GM12878 (cell line): Measurements from ENCODE around the gene ACTR8. TPM values are rescaled to one million over a fixed set of nuclear protein-coding genes. Genes with fewer than 3 reads are reported as not detected.

ENCODE experiments used
- ATAC-seq: fragments of 200-7000 bp; cut with Tn5 transposase; 3 replicates; pipeline ENCODE4 v1.9.1; 2020; ENCODE audit warnings: mild to moderate bottlenecking, moderate library complexity
- BruUV-seq: library from RNA; stranded (reverse); fragments of 400-500 nt; replicated peaks from 2 replicates; lab custom pipeline; 2021; lab: Mats Ljungman, UMichigan
- CTCF ChIA-PET: fragments of 300-600 bp; sonication (Branson Sonifier 250); formaldehyde crosslinking; extraction: SDS; loops from one replicate; lab custom pipeline; 2021; ENCODE audit warnings: inconsistent platforms; lab: Yijun Ruan, JAX
- POLR2A ChIA-PET: fragments of 350-600 bp; formaldehyde crosslinking; extraction: SDS; loops from one replicate; lab custom pipeline; 2021; ENCODE audit warnings: inconsistent platforms; lab: Charles Lee
- RAD21 ChIA-PET: fragments of 300-600 bp; sonication (Branson Sonifier 250); formaldehyde crosslinking; loops from one replicate; lab custom pipeline; 2023; ENCODE audit warnings: antibody characterized with exemption; ENCODE audit not compliant: unreplicated experiment; lab: Charles Lee
- SMC1A ChIA-PET: fragments of 300-600 bp; sonication (Branson Sonifier 250); formaldehyde crosslinking; loops from one replicate; lab custom pipeline; 2023; ENCODE audit not compliant: unreplicated experiment, uncharacterized antibody; lab: Charles Lee
- DNase-seq: peaks from one replicate; pipeline ENCODE4 v3.0.0-alpha.2; 2011; ENCODE audit warnings: low read depth, low spot score
- FAIRE-seq: peaks from 3 replicates; lab custom pipeline; 2011; peaks lifted over from hg19 to GRCh38; lab: Jason Lieb, UNC
- H2AFZ ChIP-seq: 2 replicates; pipeline ENCODE4 v1.6.0; 2011; ENCODE audit warnings: low read depth, low read length, control low read depth; ENCODE audit not compliant: control insufficient read depth
- H3K27ac ChIP-seq: 2 replicates; pipeline ENCODE4 v1.5.1; 2011; ENCODE audit warnings: control low read depth; ENCODE audit not compliant: control insufficient read depth, insufficient read depth
- H3K27me3 ChIP-seq, 2 experiments: replicated peaks in 1 of 2; 2 replicates each; pipeline versions ENCODE4 v1.6.0 to v1.6.1; 2011; ENCODE audit warnings: low read length in 1 of 2; ENCODE audit not compliant: control insufficient read depth in 2 of 2, insufficient read depth in 2 of 2
- H3K36me3 ChIP-seq, 2 experiments: 2 replicates each; pipeline ENCODE4 v1.5.1; 2011; ENCODE audit warnings: low read length in 1 of 2; ENCODE audit not compliant: control insufficient read depth in 2 of 2, insufficient read depth in 2 of 2
- H3K4me1 ChIP-seq: 2 replicates; pipeline ENCODE4 v1.6.1; 2011; ENCODE audit warnings: mild to moderate bottlenecking, low read length, moderate library complexity, mixed read lengths; ENCODE audit not compliant: control insufficient read depth, insufficient read depth
- H3K4me2 ChIP-seq: 2 replicates; pipeline ENCODE4 v1.6.0; 2011; ENCODE audit warnings: control low read depth; ENCODE audit not compliant: control insufficient read depth, insufficient read depth
- H3K4me3 ChIP-seq: fragments of 200-600 bp; sonication (generic); 2 replicates; pipeline ENCODE4 v1.5.1; 2016
- H3K79me2 ChIP-seq: 2 replicates; pipeline ENCODE4 v1.6.0; 2011; ENCODE audit warnings: low read length; ENCODE audit not compliant: control insufficient read depth, insufficient read depth
- H3K9ac ChIP-seq: 2 replicates; pipeline ENCODE4 v1.8.0; 2011; ENCODE audit warnings: low read length, control low read depth, mixed read lengths; ENCODE audit not compliant: control insufficient read depth, insufficient read depth
- H3K9me3 ChIP-seq: replicated peaks from 3 replicates; pipeline ENCODE4 v1.5.1; 2011; ENCODE audit warnings: mild to moderate bottlenecking, low read length; ENCODE audit not compliant: control insufficient read depth, insufficient read depth
- H4K20me1 ChIP-seq: 2 replicates; pipeline ENCODE4 v1.6.0; 2011; ENCODE audit not compliant: control insufficient read depth, insufficient read depth
- BRCA1 ChIP-seq: IDR thresholded peaks from 2 replicates; pipeline ENCODE4 v1.6.1; 2011; ENCODE audit warnings: low read depth, low read length, improper control_type of control experiment
- CBFB ChIP-seq: IDR thresholded peaks from 2 replicates; pipeline ENCODE4 v1.6.1; 2016; ENCODE audit warnings: antibody characterized with exemption, low read depth
- NBN ChIP-seq: fragments of 450-650 bp; IDR thresholded peaks from 2 replicates; pipeline ENCODE4 v1.6.1; 2016
- SPI1 ChIP-seq: IDR thresholded peaks from 2 replicates; pipeline ENCODE4 v1.6.1; 2011; ENCODE audit warnings: low read depth, mild to moderate bottlenecking, low read length, moderate library complexity, borderline replicate concordance; ENCODE audit not compliant: insufficient read depth
- SREBF1 ChIP-seq: IDR thresholded peaks from 2 replicates; pipeline ENCODE4 v1.6.1; 2012; ENCODE audit warnings: mild to moderate bottlenecking, low read length
- STAT3 ChIP-seq: IDR thresholded peaks from 2 replicates; pipeline ENCODE4 v1.6.1; 2011; ENCODE audit warnings: low read depth, low read length, improper control_type of control experiment
- WRNIP1 ChIP-seq: IDR thresholded peaks from 2 replicates; pipeline ENCODE4 v1.6.1; 2011; ENCODE audit warnings: low read depth, low read length, improper control_type of control experiment, borderline replicate concordance
- ZBED1 ChIP-seq: IDR thresholded peaks from 2 replicates; pipeline ENCODE4 v1.6.1; 2016; ENCODE audit warnings: borderline replicate concordance
- WGBS: methylation state at CpG from one replicate; pipeline ENCODE4 v1.1.6; 2016; ENCODE audit warnings: low lambda C conversion rate; ENCODE audit not compliant: insufficient replicate concordance, insufficient coverage; ENCODE audit errors: missing lambda C conversion rate; 5-methylcytosine and 5-hydroxymethylcytosine counted together
- in situ Hi-C: fragments of 300-500 bp; cut with MboI; formaldehyde crosslinking; loops from 9 replicates; pipeline ENCODE4 v1.14.3; 2018; ENCODE audit warnings: mixed read lengths
- intact Hi-C: fragments of 100-400 bp; cut with micrococcal nuclease; formaldehyde crosslinking; loops from one replicate; pipeline ENCODE4 v1.14.2; 2022; ENCODE audit not compliant: unreplicated experiment
- polyA plus RNA-seq, 11 experiments: library from polyadenylated mRNA; depleted of rRNA in 4 of 11; unstranded in 6 of 11; stranded (reverse) in 5 of 11; fragments of >200 nt; fragmentation: Nextera tagmentation in 4 of 11; fragmentation: Illumina TruSeq in 1 of 11; extraction: Ambion mirVana in 4 of 11; extraction: Trizol in 1 of 11; gene quantifications; 1 replicate in 1 of 11; 2 replicates in 10 of 11; pipeline versions ENCODE4 v1.2.1 to v1.2.3, GENCODE V29; 2011 to 2016; ENCODE audit warnings: inconsistent platforms in 2 of 11, missing spikeins in 2 of 11, low read depth in 1 of 11
- total RNA-seq, 4 experiments: library from RNA; depleted of rRNA in 3 of 4; stranded (reverse); fragments of >200 nt in 3 of 4; fragmentation: Illumina TruSeq in 1 of 4; extraction: Trizol in 1 of 4; gene quantifications; 2 replicates each; pipeline versions ENCODE4 v1.2.1 to v1.2.3, GENCODE V29; 2013 to 2021
- TF ChIP-seq, protein P1 (sequence below): fragments of 450-650 bp; IDR thresholded peaks from 2 replicates; pipeline ENCODE4 v1.6.1; 2016; ENCODE audit warnings: mild to moderate bottlenecking, moderate library complexity, borderline replicate concordance
- TF ChIP-seq, protein P2 (sequence below): fragments of 450-650 bp; formaldehyde crosslinking; IDR thresholded peaks from 2 replicates; pipeline ENCODE4 v1.4.0; 2020; ENCODE audit warnings: mild to moderate bottlenecking, moderate library complexity

Gene ACTR8
- total and polyA plus RNA-seq, 10 of the 15 experiments (the other 5 are each of a cell fraction or from before 2014, with no cell fraction given): 5.3 to 35.7 (median 26.4) TPM

DNA sequence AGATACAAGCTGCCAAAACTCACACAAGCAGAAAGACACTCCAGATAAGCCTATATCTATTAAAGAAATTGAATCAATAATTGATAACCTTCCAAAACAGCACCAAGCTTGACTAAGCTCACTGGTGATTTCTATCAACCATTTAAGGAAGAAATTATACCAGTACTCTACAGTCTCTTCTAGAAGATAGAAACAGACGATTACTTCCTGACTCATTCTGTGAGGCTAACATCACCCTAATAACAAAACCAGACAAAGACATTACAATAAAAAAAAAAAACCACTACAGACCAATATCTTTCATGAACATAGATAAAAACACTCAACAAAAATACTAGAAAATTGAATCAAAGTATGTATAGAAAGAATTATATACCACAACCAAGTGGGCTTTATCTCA, 55.9 kb downstream of the ACTR8 start (continued):
- TF ChIP-seq STAT3: no peak
- TF ChIP-seq, all 136 proteins: peak for 0

DNA sequence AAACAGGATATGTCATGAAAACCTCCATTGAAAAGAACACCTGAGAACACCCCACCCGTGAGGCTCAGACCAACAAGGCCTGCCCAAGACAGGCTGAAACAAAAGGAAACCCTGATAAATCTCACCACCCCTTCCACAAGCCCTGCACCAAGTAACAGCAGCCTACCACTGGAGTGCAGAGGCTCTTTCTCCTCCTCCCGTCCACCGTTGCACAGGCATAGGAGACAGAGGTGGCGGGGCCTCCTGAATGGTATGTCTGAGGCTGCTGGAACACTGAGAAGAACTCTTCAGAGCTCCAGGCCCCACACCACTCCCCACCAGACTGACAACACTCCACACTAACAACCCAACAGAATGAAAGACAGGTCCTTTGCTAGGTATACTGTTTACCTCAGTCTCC, 57.2 kb downstream of the ACTR8 start:
- no peak for TF ChIP-seq SREBF1
- TF ChIP-seq SPI1: no peak
- TF ChIP-seq, protein P1, sequence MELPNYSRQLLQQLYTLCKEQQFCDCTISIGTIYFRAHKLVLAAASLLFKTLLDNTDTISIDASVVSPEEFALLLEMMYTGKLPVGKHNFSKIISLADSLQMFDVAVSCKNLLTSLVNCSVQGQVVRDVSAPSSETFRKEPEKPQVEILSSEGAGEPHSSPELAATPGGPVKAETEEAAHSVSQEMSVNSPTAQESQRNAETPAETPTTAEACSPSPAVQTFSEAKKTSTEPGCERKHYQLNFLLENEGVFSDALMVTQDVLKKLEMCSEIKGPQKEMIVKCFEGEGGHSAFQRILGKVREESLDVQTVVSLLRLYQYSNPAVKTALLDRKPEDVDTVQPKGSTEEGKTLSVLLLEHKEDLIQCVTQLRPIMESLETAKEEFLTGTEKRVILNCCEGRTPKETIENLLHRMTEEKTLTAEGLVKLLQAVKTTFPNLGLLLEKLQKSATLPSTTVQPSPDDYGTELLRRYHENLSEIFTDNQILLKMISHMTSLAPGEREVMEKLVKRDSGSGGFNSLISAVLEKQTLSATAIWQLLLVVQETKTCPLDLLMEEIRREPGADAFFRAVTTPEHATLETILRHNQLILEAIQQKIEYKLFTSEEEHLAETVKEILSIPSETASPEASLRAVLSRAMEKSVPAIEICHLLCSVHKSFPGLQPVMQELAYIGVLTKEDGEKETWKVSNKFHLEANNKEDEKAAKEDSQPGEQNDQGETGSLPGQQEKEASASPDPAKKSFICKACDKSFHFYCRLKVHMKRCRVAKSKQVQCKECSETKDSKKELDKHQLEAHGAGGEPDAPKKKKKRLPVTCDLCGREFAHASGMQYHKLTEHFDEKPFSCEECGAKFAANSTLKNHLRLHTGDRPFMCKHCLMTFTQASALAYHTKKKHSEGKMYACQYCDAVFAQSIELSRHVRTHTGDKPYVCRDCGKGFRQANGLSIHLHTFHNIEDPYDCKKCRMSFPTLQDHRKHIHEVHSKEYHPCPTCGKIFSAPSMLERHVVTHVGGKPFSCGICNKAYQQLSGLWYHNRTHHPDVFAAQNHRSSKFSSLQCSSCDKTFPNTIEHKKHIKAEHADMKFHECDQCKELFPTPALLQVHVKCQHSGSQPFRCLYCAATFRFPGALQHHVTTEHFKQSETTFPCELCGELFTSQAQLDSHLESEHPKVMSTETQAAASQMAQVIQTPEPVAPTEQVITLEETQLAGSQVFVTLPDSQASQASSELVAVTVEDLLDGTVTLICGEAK: no peak
- TF ChIP-seq NBN: no peak
- TF ChIP-seq ZBED1: no peak
- no peak for TF ChIP-seq BRCA1
- TF ChIP-seq WRNIP1: no peak
- TF ChIP-seq, protein P2, sequence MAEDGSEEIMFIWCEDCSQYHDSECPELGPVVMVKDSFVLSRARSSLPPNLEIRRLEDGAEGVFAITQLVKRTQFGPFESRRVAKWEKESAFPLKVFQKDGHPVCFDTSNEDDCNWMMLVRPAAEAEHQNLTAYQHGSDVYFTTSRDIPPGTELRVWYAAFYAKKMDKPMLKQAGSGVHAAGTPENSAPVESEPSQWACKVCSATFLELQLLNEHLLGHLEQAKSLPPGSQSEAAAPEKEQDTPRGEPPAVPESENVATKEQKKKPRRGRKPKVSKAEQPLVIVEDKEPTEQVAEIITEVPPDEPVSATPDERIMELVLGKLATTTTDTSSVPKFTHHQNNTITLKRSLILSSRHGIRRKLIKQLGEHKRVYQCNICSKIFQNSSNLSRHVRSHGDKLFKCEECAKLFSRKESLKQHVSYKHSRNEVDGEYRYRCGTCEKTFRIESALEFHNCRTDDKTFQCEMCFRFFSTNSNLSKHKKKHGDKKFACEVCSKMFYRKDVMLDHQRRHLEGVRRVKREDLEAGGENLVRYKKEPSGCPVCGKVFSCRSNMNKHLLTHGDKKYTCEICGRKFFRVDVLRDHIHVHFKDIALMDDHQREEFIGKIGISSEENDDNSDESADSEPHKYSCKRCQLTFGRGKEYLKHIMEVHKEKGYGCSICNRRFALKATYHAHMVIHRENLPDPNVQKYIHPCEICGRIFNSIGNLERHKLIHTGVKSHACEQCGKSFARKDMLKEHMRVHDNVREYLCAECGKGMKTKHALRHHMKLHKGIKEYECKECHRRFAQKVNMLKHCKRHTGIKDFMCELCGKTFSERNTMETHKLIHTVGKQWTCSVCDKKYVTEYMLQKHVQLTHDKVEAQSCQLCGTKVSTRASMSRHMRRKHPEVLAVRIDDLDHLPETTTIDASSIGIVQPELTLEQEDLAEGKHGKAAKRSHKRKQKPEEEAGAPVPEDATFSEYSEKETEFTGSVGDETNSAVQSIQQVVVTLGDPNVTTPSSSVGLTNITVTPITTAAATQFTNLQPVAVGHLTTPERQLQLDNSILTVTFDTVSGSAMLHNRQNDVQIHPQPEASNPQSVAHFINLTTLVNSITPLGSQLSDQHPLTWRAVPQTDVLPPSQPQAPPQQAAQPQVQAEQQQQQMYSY: no peak
- no peak for TF ChIP-seq CBFB
- in situ Hi-C loops: no loop called here
- no peaks in the 10 kb centered on the region for H3K4me1 ChIP-seq
- no peak overlapping the region for H3K4me3 ChIP-seq
- 55% methylated on average over 4 of the region's 4 CpGs for WGBS
- H4K20me1 ChIP-seq: no peaks in the 10 kb centered on the region
- CTCF ChIA-PET: no interaction called here
- RAD21 ChIA-PET: no interaction called here
- H3K4me2 ChIP-seq: no peak overlapping the region
- no TSS peak for BruUV-seq
- FAIRE-seq (no peak), DNase-seq (no peak), ATAC-seq (no peak)
- H2AFZ ChIP-seq: no peak overlapping the region
- intact Hi-C loops: no loop called here
- no peaks in the 10 kb centered on the region for H3K27me3 ChIP-seq
- H3K79me2 ChIP-seq: no peaks in the 10 kb centered on the region
- no peaks in the 10 kb centered on the region for H3K9me3 ChIP-seq
- H3K36me3 ChIP-seq: no peaks in the 10 kb centered on the region; a peak in 1 of 4 replicates
- H3K9ac ChIP-seq: no peak overlapping the region
- POLR2A ChIA-PET: no interaction called here
- SMC1A ChIA-PET: no interaction called here
- no peak overlapping the region for H3K27ac ChIP-seq
